ENCODE data around the gene LLGL1.

LLGL1 gene

DNA sequence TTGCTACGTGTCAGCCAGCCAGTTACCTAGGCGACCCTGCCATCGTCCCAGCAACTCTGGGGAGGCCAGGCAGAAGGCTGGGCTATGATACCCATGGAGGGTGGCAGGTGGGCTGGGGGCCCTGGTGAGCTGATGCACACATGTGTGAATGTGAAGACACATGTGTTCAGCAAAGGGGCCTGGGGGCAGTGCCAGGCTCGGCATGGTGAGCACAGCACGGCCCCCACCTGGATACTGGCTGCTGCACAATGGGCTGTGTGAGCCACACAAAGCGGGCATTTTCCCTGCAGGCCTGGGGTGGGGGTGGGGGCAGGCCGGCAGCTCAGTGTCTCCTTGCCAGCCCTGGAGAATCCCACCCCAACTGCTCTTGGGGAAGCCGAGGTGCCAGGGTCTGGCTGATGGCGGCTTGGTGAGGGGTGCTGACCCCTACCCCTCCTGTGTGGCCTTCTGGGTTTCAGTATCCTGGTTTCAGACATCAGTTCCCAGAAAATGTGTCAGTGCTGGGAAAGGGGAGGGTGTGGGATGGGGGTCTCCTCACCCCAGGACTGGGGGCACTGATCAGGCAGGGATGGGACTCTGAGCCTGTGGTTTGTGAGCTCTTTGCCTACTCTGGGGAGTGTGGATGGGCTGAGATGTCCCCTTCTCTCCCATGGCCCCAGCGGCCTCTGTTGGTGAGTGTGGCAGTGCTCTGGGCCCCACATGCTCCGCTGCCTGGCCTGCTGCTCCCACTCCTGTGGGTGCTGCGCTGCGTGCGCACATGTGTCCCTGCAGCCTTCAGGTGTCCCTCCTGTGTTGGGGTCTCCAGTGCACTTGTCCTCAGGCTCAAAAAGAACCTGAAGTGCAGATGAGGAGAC, 5.1 kb downstream of the LLGL1 start:
- DNase-seq: no peak

- DNase-seq: no peak
These were observed 5.7 kb downstream of the LLGL1 start for GRCh38 chr17:18231164-18231563.

GRCh38 chr17:18233803-18234518, 8.5 kb downstream of the LLGL1 start:
- no peak for DNase-seq

GRCh38 chr17:18234853-18235380, 9.5 kb downstream of the LLGL1 start:
- DNase-seq: no peak

DNA sequence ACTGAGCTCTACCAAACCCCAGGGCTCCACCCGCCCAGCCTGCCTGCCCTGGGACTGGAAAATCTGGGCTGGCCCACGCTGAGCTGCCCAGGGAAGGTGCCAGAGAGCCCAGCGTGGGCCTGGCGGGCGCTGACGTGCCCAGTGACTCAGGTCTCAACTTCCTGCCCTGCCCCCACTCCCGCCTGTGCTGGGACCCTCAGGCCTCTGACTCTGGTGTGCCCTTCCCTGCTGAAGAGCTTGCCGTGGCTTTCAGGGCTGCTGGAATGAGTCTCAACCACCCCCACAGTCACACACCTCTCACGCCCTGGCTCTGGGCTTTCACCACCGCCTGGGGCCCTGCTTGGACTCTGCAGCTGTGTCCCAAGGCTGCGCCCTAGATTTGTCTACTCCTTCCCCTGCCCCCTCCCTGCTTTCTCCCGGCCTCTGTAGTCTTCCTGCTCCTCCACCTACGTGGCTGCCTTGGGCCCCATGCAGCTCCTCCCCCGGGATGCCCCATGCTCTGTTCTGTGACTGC, 10.4 kb downstream of the LLGL1 start:
- peak; percentile 63 to 70 for DNase-seq

GRCh38 chr17:18236494-18236893, 11.1 kb downstream of the LLGL1 start:
- DNase-seq: no peak

DNA sequence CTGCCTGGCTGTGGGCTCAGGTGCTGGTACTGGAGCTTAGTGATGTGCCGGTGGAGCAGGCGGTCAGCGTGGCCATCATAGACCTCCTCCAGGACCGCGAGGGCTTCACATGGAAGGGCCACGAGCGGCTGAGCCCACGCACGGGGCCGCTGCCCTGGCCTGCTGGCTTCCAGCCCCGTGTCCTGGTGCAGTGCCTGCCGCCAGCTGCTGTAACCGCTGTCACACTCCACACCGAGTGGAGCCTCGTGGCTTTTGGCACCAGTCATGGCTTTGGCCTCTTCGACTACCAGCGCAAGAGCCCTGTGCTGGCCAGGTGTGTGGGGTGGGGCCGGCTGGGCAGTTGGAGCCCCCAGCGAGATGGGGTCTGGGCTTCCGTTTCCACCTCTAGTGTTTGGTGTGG, 12.0 kb downstream of the LLGL1 start:
- no peak for DNase-seq

DNA sequence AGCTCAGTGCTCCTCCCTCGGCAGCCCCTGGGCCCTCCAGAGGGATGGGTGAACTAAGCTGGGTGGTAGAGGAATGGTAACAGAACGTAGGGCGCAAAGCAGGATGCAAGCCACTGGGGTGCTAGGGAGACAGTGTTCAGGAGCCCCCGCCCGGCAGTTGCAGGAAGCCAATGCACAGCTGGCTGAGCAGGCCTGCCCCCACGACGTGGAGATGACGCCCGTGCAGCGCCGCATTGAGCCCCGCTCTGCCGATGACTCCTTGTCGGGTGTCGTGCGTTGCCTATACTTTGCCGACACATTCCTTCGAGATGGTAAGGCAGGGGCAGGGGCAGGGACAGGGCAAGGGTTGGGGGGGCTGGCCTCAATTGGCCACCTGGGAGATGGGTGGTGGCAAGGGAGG, 12.9 kb downstream of the LLGL1 start:
- DNase-seq: no peak

DNA sequence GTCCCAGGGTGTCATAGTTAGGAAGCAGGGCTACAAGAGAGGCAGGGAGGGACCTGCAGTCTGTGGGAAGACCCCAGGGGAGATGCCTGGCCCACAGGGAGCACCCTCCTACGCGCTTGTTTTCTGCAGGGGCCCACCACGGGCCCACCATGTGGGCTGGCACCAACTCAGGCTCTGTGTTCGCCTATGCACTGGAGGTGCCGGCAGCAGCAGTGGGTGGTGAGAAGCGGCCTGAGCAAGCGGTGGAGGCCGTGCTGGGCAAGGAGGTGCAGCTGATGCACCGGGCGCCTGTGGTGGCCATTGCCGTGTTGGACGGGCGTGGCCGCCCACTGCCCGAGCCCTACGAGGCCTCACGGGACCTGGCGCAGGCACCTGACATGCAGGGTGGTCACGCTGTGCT, 15.0 kb downstream of the LLGL1 start:
- no peak for DNase-seq

GRCh38 chr17:18241229-18241871, 15.9 kb downstream of the LLGL1 start:
- DNase-seq: no peak

DNA sequence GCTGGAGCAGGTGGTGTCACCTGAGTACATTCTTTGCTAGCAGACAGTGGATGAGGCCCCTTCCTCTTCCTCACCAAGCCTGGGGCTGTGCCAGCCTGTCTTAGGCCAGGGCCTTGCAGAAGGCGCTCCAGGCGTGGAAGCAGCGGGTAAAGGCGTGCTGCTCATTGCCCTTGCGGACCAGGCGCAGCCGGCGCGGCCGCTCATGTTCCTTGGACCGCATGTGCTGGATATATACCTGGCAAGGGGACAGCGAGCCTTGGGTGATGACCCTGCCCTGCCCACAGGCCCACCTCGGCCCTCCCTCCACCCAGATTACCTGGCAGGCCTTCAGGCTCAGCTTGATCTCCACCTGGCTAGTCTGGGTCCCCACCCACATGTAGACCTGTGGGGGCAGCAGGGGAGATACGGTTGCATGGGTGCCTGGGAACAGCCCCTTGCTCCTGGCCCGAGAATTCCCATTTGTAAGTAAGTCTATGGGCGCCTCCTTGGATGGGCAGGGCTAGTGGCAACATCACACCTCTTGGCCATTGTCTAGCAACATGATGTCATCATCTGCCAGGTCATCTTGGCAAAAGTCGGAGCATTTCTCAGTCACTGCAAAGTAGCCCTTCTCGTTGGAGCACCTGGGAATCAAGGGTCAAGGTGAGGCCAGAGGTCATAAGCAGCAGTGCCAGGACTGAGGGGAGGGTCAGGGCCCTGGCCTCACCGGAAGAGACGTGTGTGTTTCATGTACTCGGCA, 19.8 kb downstream of the LLGL1 start:
- no peak for DNase-seq

DNA sequence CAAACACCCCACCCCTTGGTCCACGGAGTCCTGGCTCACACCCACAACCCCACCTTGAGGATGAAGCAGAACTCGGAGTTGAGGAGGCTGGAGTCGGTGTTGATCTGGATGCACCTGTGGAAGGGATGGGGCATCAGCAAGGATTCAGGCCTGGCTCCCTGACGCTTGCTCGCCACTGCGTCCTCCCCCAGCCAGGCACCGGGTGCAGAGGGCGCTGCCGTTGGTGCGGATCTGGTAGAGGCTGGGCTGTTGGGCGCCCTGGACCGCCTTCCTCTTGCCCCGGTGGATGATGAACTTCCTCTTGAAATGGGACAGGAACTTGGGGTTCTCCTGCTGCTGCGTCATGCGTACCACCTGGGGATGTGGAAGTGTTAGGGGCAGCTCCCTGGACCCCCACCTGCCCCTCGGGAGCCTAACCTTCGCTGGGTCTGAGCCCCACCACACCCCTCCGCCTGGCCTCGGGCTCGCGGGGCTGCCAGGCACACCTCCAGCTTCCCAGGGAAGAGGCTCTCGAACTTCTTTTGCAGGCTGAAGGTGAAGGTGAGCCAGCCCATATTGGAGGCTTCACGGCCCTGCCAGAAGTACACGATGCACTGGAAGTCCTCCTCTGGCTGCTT, 20.8 kb downstream of the LLGL1 start:
- DNase-seq: no peak

DNA sequence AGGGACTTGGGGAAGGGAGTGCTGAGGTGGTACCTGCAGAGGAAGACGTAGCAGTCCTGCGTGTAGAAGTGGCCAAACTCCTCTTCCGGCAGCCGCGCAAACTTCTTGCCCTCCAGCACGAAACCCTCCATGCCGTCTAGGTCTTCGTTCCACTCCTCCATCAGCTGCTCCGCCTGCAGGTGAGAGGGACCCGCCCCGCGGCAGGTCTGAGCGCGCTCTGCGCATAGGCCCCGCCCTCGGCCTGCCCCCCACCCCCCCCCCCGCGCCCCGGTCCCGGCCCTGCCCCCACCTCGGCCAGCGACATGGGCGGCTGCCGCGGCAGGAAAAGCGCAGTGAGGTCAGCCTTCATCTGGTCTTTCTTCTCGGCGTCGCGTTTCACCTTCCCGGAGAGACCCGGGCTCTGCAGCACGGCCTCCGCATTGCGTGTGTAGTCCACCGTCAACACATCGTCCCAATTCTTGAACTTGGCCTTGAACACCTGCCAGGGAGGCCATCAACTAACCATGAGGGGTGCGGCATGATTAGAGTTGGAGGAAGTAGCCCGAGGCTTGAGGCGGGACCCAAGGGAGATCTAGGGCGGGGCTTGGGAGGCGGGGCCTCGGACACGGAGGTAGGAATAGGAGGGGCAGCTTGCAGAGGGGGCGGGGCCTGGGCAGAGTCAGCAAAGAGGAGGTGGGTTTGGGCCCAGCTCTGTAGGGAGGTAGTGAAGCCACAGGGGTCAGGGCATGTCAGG, 21.6 kb downstream of the LLGL1 start:
- DNase-seq: peak; percentile 44 to 59

DNA sequence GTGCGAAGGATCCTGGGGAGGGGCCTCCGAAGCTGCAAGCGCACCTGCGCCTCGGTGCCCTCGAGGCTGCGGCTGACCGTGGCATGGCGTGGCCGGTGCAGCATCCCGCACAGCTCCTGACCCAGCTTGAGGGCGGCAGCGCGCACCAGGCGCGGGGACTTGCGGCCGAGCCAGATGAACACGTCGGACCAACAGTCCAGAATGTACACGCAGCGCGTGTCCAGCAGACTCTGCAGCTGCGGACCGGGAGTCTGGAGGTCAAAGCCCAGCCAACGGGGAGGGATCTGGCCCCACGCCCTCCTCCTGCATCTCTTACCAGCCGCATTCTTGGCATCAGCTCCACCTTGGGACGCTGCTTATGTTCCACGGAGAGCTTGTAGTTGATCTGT, 22.2 kb downstream of the LLGL1 start:
- DNase-seq: no peak

DNA sequence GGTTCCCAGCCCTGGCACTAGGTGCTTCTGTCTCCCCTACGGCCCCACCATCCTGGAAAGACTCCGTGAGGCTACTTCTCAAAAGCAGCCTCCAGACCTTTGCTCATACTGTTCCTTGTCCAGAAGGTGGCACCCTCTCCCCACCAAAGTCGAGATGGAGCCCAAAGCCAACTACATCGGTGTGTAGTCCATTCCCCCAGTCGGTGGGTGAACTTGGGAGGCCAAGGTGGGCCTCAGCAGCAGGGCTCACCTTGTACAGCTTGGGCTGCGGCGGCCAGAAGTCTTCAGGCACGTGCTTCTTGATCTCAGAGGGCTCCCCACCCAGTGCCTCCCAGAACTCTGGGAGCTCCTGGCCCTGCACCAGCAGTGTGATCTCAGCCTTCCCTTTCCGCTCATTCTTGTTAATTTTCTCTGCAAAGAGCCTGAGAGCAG, 22.9 kb downstream of the LLGL1 start:
- DNase-seq: peak; percentile 63 to 71

- DNase-seq: no peak
These were observed 23.4 kb downstream of the LLGL1 start for GRCh38 chr17:18248811-18249210.

DNA sequence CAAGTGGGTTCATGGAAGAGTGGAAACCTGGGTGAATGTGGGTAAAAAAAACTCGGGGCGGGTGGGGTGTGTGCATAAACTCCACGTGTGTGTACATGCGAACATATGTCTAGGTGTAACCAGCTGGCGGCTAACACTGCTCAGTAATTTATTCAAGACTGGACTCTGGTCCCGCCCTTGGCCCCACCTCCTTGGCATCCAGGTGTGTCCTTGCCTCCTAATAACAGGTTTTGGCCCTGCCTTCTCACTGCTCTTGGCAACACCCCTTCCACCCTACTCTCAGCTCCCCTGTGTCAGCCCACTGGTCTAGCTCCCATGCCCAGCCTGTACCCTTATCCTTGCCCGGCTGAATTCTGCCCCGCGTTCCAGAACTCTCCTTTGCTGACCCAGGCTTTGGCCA, 24.8 kb downstream of the LLGL1 start:
- no peak for DNase-seq

DNA sequence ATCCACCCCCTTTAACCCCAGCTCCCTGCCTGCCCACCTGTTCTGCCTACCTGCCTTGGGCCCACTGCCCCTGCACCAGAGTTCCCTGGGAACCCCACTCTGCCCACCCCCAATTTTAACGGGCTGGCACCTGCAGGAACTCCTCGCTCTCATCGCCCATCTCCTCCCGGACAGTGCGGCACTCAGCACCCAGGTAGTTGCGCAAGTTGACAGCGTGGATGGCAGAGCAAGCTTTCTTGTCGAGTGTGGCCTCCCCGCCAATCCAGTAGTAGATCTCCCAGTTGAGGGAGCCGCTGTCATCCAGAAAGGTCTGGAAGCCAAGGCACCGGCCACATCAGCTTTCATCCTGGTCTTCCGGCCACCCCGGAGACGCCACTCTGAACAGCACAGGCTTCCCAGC, 25.3 kb downstream of the LLGL1 start:
- no peak for DNase-seq

- no peak for DNase-seq
These were observed 25.8 kb downstream of the LLGL1 start for GRCh38 chr17:18251204-18251603.

- DNase-seq: no peak
These were observed 26.7 kb downstream of the LLGL1 start for GRCh38 chr17:18252160-18252559.

- no peak for DNase-seq
These were observed 27.9 kb downstream of the LLGL1 start for GRCh38 chr17:18253187-18253884.

Data from activated CD4-positive, alpha-beta T cell treated with anti-CD3 and anti-CD28 coated beads, Interleukin-2, amount 50 U/mL, for 48 hours (primary cell).